ENCODE results near the gene SIGLEC8. TPM values are rescaled to one million over a fixed set of nuclear protein-coding genes. Genes with fewer than 3 reads are reported as not detected.

The SIGLEC8 gene
- total RNA-seq, 2 experiments from 2014 or later, result not detected

GRCh38 chr19:51491586-51491985, 33.3 kb upstream of the SIGLEC8 start:
- DNase-seq (no peak), ATAC-seq (ENCODE audit: poor library complexity) (no peak)
- Histone ChIP-seq H3K27ac (ENCODE audit: low read depth in 1 of 2, low read length in 2 of 2) (no peak overlapping the region), H3K4me1 (ENCODE audit: insufficient read depth, low read length) (no peaks in the 10 kb centered on the region), H3K36me3 (ENCODE audit: insufficient read depth, low read length) (no peaks in the 10 kb centered on the region), H3K9me3 (ENCODE audit: control insufficient read depth in 1 of 2, insufficient read depth in 1 of 2, low read length in 2 of 2) (peaks cover 0 to 5% of the 10 kb centered on the region in 2 experiments), H3K27me3 (ENCODE audit: control insufficient read depth in 1 of 2, insufficient read depth in 2 of 2, low read length in 2 of 2) (peaks cover 0 to 2% of the 10 kb centered on the region in 2 experiments), H3K4me3 (ENCODE audit: low read length) (no peak overlapping the region)
- POLR2A ChIA-PET, result no interaction called here
- H3K4me3 Mint-ChIP-seq, result no peak overlapping the region
- CTCF ChIA-PET, result no interaction called here
- no peaks in the 10 kb centered on the region for H3K4me1 Mint-ChIP-seq (ENCODE audit: low read depth)
- no peaks in the 10 kb centered on the region for H3K9me3 Mint-ChIP-seq
- no peak overlapping the region for H3K27ac Mint-ChIP-seq
- peaks cover 13% of the 10 kb centered on the region for H3K27me3 Mint-ChIP-seq
- intact Hi-C loops (cut with DNase I, micrococcal nuclease), result no loop called here
- H3K36me3 Mint-ChIP-seq (ENCODE audit: low read depth), result no peaks in the 10 kb centered on the region
- TF ChIP-seq CTCF (IDR thresholded peaks at IDR 0.05), result no peak

- ChIA-PET CTCF (no interaction called here), POLR2A (no interaction called here)
- no peak for ATAC-seq (ENCODE audit: poor library complexity)
- no peak overlapping the region for H3K27ac ChIP-seq (ENCODE audit: low read depth in 1 of 2, low read length in 2 of 2)
- DNase-seq, result no peak
- H3K4me1 ChIP-seq (ENCODE audit: insufficient read depth, low read length), result no peaks in the 10 kb centered on the region
- H3K9me3 ChIP-seq (ENCODE audit: control insufficient read depth in 1 of 2, insufficient read depth in 1 of 2, low read length in 2 of 2), result peaks cover 0 to 5% of the 10 kb centered on the region in 2 experiments
- intact Hi-C loops (cut with DNase I, micrococcal nuclease), result no loop called here
- no peaks in the 10 kb centered on the region for H3K36me3 ChIP-seq (ENCODE audit: insufficient read depth, low read length)
- no peak overlapping the region for H3K4me3 ChIP-seq (ENCODE audit: low read length)
- TF ChIP-seq CTCF (IDR thresholded peaks at IDR 0.05), result no peak
- Mint-ChIP-seq H3K4me3 (no peak overlapping the region), H3K9me3 (no peaks in the 10 kb centered on the region), H3K27ac (no peak overlapping the region), H3K27me3 (peaks cover 17% of the 10 kb centered on the region), H3K4me1 (ENCODE audit: low read depth) (no peaks in the 10 kb centered on the region), H3K36me3 (ENCODE audit: low read depth) (no peaks in the 10 kb centered on the region)
- H3K27me3 ChIP-seq (ENCODE audit: control insufficient read depth in 1 of 2, insufficient read depth in 2 of 2, low read length in 2 of 2), result peaks cover 0 to 2% of the 10 kb centered on the region in 2 experiments
These were observed 32.4 kb upstream of the SIGLEC8 start for GRCh38 chr19:51490676-51491075.

- no peak for TF ChIP-seq CTCF (IDR thresholded peaks at IDR 0.05)
- Mint-ChIP-seq H3K4me1 (ENCODE audit: low read depth) (no peaks in the 10 kb centered on the region), H3K4me3 (no peak overlapping the region), H3K27me3 (peaks cover 18% of the 10 kb centered on the region), H3K27ac (no peak overlapping the region), H3K9me3 (no peaks in the 10 kb centered on the region), H3K36me3 (ENCODE audit: low read depth) (no peaks in the 10 kb centered on the region)
- Histone ChIP-seq H3K27me3 (ENCODE audit: control insufficient read depth in 1 of 2, insufficient read depth in 2 of 2, low read length in 2 of 2) (peaks cover 0 to 8% of the 10 kb centered on the region in 2 experiments), H3K9me3 (ENCODE audit: control insufficient read depth in 1 of 2, insufficient read depth in 1 of 2, low read length in 2 of 2) (peaks cover 0 to 5% of the 10 kb centered on the region in 2 experiments), H3K4me1 (ENCODE audit: insufficient read depth, low read length) (no peaks in the 10 kb centered on the region), H3K27ac (ENCODE audit: low read depth in 1 of 2, low read length in 2 of 2) (no peak overlapping the region), H3K36me3 (ENCODE audit: insufficient read depth, low read length) (no peaks in the 10 kb centered on the region), H3K4me3 (ENCODE audit: low read length) (no peak overlapping the region)
- ATAC-seq (ENCODE audit: poor library complexity) (no peak), DNase-seq (no peak)
- CTCF ChIA-PET, result no interaction called here
- intact Hi-C loops (cut with DNase I, micrococcal nuclease), result no loop called here
- POLR2A ChIA-PET, result no interaction called here
These were observed 30.9 kb upstream of the SIGLEC8 start for GRCh38 chr19:51489113-51489512.
